GM23248 (cell line): ENCODE results near the gene OR5C1.
"Not testable (repeated sequence)": the region's sequence is repeated elsewhere in the genome, so short reads cannot be mapped to it uniquely, and the experiment has no call there.

Experiments used
- EZH2 ChIP-seq: fragments of 200-600 bp; sonication (generic); IDR thresholded peaks from 2 replicates; pipeline ENCODE4 v1.6.1; 2018; ENCODE audit warnings: antibody characterized with exemption, mild to moderate bottlenecking; ENCODE audit not compliant: insufficient read depth, poor library complexity, severe bottlenecking
- EZH2phosphoT487 ChIP-seq: fragments of 200-600 bp; sonication (generic); IDR thresholded peaks from 2 replicates; pipeline ENCODE4 v1.6.1; 2018; ENCODE audit warnings: antibody characterized with exemption, moderate library complexity, mild to moderate bottlenecking, low read depth; ENCODE audit not compliant: insufficient read depth

- TF ChIP-seq EZH2, EZH2phosphoT487: not testable (repeated sequence)
Observed at GRCh38 chr9:122809261-122809660, 20.5 kb downstream of the OR5C1 start.
